ENCODE results near the gene PIWIL4.
"Not testable (repeated sequence)": the region's sequence is repeated elsewhere in the genome, so short reads cannot be mapped to it uniquely, and the experiment has no call there.

Gene PIWIL4

DNA sequence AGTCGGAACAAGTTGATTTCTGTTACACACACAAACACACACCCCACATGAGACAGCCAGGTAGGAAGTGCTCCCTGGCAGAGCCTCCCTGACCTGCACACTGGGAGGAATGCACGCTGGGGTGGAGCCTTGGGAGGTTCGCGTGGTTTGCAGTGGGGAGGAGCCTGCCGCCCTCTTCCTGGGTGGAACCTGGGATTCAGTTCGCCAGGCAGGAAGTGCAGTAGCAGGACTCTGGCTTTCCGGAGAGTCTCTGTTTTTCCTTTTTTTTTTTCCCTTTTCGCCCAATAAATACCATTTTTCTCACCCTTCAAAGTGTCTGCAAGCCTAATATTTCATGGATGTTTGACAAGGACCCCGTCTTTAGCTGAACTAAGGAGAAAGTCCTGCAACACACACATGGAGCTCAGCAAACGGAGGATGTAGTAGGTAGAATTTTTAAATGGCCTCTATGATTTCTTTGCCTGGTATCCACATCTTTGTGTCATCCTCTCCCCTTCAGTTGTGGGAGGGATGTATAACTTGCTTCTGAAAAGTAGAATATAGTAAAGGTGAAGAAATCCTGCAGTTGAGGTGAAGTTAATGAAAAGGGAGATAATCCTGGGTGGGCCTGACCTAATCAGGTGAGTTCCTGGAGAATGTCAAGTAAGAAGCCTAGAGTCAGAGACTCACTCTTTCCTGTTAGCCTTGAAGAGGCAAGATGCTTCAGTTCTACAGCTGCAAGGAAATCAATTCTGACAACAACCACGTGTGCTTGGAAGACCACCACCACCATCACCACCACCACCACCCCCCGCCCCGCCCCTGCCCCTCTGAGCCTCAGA lies 72.9 kb downstream of the PIWIL4 start:
- DNase-seq: no peak

DNA sequence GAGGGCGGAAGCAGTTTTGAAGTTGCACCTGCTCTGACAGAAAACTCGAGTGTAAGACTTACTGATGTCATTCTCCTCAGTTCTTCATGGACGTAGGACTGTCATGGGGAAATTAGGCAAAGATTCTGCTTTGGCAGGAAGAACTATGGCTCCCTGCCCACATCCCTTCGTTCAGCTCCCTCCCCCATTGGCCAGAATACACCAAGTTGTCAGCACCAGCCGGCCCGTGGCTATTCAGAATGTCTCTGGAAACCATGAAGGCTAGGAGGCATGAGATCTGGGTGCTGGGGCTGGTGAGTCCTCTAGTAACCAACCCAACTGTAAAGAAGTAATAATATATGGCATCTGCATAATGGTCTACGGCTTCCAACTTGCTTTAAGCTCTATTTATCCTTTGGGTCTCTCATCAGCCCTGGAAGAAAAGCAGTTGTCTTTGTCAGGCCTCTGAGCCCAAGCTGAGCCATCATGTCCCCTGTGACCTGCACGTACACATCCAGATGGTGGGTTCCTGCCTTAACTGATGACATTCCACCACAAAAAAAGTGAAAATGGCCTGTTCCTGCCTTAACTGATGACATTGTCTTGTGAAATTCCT lies 74.1 kb downstream of the PIWIL4 start:
- DNase-seq: no peak

DNA sequence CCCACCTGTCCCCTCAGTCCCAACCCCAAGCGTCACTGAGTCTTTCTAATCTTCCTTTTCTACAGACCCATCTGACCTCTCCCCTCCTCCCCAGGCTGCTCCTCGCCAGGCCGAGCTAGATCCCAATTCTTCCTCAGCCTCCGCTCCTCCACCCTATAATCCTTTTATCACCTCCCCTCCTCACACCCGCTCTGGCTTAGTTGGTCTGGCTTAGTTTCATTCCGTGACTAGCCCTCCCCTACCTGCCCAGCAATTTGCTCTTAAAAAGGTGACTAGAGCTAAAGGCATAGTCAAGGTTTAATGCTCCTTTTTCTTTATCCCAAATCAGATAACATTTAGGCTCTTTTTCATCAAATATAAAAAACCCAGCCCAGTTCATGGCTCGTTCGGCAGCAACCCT lies 76.0 kb downstream of the PIWIL4 start:
- DNase-seq: not testable (repeated sequence)

DNA sequence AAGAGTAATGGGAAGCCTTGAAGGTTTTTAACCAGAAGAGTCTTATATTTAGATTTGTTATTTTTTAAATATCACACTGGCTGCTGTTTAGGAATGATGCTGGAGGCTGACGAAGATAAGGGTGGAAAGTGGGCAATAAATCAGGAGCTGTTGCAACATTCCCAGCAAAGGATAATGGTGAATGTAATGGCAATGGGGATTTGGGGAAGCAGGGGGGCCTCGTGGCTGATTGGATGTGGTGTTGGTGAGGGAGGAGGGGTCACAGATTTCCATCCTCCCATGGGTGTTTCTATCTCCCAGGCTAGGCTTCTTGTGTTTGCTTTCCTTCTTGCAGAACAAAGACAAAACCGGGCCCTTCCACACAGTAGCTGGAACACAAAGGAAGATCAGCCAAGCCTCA lies 80.8 kb downstream of the PIWIL4 start:
- DNase-seq: peak; percentile 18

DNA sequence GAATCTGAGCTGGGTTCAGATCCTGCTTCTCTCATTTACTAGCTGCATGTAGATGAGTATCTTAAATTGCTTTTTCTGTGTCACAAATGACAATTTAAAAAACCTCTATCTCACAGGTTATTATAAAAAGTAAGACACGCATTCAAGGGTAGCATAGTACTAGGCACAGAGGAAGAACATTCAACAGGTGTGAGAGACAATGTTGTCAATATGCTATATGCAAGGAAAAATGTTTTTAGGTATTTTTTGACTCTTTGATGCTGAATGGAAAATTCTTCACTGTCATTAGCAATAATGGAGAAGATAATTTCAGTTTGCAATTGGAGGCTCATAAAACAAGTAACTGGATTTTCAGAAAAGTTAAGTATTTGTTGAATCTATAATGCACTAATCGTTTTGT lies 81.6 kb downstream of the PIWIL4 start:
- no peak for DNase-seq

DNA sequence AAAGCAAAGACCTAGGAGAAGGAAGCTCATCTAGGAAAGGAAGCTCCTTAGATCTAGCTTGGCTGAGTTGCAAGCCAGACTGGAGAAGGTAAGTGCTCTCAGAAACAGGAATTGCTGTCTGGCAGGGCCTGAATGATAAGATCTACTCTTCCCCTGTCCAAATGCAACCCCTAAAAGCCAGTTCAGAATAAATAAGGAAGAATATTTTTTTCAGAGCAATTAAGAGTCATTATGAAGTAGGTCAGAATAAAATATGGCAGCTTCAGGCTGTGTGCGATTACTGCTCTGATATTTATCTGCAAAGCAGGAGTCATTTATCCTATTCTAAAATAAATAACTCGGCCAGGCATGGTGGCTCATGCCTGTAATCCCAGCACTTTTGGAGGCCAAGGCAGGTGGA lies 82.1 kb downstream of the PIWIL4 start:
- DNase-seq: no peak

DNA sequence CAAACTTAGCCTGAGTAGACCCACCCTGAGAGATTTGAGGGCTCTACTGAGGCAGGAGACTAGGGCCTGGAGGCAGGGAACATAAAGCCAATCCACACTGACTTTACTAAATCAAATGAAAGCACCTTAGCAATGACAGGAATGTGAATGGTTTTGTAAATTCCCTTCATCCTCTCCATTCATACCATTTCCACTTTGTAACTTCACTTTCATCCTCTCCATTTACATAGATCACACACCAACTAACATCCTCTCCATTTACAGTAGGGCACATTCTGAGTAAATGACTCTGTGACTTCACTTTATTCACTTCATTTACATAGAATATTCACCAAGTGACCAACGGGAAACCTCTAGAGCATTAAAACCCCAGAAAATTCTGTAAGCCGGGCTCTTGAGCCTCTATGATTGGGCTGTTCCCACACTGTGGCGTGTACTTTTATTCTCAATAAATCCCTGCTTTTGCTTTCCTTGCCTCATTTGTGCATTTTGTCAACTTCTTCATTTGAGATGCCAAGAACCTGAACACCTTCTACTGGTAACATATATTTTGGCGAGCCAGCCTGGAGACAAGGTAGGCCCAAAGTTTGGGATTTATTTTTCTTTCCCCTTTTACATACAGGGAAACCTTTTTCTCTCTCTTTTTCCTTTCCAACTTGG lies 82.9 kb downstream of the PIWIL4 start:
- DNase-seq: no peak

DNA sequence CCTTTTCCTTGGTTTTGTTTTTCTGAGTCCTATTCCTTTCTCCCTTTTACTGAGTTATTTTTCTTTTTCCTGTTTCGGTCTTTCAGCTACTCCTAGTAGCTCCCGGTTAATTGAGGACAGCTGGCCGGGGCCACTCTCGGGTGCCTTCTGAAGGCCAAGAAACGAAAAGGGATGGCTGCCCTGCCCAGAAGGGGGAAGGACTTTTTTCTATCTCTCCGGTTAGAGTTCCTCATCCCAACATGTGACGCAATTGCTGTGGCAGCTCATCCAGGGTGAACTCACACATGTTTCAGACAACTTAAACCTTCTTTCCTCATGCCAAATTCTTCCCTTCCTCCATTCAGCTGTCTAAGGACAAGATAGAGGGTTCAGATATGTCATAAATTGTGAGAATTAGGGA lies 83.6 kb downstream of the PIWIL4 start:
- peak; percentile 91 for DNase-seq

DNA sequence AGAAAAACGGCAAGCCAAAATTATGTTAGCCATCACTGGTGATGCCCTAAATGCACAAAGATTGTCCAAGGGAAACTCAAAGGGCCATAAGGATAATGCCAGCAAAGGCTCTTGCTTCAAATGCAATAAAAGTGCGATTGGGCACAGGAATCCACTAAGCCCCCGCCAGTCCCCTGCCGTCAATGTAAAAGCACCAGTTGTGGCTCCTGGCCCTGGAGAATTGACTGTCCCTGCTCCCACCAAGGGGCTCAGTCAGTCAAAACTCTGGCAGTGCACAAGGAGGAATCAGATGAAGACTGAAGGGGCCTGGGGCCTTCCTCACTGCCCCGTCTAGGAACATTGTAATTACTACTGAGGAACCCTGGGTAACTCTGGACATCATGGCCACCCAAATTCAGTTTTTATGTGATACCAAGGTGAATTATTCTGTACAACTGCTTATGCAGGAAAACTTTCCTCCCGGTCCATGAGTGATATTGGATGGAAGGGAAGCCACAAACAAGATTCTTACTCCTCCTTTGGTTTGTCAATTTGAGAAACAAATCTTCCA lies 85.6 kb downstream of the PIWIL4 start:
- DNase-seq: no peak

DNA sequence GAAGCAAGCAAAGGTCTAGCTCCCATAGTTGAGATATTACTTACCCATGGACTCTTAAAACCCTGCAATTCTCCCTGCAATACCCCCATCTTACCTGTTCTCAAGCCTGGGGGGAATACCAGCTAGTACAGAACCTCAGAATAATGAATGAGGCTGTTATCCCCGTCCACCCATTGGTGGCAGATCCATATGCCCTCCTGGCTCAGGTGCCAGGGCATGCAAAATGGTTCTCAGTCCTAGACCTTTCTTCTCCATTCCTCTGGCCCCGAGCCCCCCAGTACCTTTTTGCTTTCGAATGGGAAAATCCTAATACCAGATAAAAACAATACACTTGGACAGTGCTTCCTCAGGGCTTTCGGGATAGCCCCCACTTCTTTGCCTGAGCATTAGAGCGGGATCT lies 86.4 kb downstream of the PIWIL4 start:
- DNase-seq: no peak

DNA sequence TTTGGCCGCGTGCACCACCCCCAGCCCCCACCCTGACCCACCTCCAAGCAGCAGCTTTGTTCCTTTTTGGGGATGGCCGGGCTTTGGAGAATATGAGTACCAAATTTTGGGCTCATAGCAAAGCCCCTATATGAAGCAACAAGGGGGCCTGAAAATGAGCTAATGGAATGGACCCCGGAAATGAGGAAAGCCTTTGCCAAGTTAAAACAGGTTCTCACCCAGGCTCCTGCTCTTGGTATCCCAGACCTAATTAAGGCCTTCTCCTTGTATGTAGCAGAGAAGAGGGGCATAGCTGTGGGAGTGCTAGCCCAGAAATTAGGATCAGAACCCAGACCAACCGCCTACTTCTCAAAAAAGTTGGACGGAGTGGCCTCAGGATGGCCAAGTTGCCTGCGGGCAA lies 87.0 kb downstream of the PIWIL4 start:
- no peak for DNase-seq

DNA sequence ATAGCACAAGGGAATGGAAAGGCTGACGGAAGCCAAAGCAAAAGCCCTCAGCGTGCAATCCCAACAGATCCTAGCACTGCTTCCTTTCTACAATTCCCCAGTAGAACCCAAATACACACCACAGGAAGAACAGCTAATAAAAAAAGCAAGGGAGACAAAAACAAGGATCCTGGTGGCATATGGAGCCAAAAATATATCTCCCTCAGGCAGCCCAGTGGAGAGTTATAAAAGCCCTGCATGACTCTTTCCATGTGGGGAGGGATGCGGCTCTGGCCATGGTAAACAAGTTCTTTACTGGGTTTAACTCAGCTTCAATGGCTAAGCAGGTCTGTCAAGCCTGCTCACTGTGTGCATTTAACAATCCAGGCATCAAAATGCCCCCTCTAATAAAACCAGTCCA lies 88.1 kb downstream of the PIWIL4 start:
- no peak for DNase-seq

DNA sequence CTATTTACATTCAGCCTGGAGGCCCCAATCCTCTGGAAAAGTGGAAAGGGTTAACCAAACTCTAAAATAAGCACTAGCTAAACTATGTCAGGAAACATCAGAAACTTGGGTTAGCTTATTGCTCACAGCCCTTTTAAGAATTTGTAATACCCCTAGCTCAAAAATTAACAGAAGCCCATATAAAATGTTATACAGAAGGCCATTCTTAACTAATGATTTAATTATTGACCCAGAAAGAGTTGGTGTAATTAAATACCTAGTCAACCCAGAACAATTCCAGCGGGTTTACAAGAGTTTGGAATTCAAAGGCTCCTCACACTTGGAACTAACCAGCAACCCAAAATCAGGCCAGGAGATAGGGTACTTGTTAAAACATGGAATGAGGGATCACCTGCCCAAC lies 88.8 kb downstream of the PIWIL4 start:
- no peak for DNase-seq

DNA sequence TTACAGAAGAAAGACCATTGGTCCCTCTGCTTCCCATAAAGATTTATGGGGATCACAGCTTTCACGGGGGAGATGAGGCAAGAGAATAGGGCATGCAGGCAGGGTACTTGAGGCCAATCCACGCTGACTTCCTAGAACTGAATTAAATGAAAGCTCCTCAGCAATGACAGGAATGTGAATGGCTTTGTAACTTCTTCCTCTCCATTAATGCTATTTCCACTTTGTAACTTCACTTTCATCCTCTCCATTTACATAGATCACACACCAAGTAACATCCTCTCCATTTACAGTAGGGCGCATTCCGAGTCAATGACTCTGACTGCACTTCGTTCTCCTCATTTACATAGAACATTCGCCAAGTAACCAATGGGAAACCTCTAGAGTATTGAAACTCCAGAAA lies 89.8 kb downstream of the PIWIL4 start:
- DNase-seq: peak; percentile 38

DNA sequence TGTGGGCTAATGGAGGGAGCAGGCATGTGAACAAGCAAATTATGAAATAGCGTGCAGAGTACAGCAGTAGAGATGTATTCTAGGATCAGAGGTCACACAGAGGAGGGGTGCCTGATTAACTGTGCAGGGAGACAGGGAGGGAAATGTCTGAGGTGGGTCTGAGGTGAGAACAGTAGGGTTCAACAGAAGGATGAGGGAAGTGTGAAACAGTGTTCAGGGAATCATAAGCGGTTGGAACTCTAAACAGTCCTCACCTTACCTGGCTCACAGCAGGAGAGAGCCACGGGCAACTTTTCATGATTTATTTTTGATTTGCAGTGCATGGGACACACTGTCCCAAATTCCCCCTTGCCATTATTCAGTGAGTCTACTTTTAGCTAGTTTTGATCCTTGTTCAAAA lies 90.5 kb downstream of the PIWIL4 start:
- no peak for DNase-seq

DNA sequence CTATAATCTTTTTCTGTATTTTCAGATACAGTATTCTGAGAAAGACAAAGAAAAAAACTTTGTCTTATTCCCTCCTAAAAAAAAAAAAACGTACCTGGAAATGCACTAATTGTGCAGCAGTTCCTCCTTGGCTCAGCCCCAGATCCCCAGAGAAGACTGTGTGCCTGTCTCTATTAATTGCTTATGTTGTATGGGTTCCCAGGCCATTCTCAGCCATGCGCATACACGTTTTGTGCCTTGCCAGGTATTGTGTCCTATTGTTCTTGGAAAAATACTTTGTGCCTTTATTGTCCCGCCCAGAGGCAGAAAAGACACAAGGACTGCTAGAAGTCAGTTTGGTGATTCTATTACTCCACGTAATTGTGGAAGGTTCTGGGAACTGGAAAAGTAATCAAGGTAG lies 91.2 kb downstream of the PIWIL4 start:
- DNase-seq: no peak

DNA sequence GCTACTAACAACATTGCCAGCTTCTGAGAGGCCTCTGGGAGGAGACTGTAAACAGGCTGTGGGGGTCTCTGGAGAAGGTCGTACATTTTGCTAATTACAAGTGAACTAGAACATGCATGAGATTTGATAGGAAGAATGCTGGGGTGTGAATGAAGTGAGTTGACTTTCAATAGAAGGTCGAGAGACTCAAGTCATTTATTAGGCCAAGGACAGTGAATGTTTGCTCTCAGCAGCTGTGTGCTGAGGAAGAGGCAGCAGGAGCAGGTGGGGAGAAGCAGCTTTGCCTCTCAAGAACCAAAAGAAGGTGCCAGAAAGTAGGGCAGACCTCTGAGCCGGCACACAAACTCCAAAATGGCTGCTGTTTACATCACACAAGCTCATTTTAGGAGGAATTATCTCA lies 91.7 kb downstream of the PIWIL4 start:
- no peak for DNase-seq

DNA sequence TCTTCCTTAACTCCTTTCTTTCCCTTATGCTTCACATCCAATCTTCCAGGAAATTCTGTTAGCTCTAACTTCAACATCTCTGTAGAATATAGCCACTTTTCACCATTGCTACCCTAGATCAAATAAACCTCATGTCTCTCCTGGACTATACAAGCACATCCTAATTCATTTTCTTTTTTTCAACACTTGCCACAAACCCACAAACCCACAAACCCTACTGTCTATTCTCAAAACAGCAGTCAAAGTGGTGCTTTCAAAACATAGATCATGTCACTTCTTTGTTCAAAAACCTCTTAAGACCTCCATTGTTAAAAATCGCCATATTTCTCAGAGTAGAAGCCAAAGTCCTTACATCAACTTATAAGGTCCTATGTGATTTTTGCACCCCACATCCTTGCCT lies 94.3 kb downstream of the PIWIL4 start:
- DNase-seq: no peak

DNA sequence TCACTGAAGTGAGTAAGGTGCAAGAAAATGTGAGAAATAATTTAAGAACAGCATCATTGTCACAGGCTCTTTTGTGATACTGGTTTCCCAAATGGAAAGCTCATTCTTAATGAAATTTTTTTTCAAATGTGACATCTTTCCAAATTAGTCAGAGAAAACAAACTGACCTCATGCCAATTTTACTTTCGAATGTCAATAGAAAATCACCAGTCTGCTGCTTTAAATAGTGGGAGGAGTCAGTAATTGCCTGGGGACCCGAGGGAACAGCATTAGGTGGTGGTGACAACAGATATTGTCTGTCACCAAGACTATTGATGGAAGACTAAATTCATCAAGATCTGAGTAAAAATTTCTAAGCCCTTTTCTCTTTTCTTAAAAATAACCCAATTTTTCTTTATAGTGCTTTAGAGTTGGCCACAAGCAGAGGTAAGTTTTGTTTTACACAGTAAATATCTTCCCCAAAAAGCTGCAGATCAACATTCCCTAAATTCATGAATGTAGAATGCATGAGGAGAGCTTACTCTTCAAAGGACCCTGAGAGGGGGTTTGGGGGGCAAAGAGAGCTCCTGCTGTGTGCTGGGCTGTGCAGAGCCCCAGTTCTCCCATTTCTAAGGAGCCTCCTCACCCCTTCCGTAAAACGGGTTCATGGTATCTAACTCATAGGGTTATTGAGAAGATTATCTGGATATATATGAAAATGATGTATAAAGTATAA lies 95.1 kb downstream of the PIWIL4 start:
- DNase-seq: no peak

DNA sequence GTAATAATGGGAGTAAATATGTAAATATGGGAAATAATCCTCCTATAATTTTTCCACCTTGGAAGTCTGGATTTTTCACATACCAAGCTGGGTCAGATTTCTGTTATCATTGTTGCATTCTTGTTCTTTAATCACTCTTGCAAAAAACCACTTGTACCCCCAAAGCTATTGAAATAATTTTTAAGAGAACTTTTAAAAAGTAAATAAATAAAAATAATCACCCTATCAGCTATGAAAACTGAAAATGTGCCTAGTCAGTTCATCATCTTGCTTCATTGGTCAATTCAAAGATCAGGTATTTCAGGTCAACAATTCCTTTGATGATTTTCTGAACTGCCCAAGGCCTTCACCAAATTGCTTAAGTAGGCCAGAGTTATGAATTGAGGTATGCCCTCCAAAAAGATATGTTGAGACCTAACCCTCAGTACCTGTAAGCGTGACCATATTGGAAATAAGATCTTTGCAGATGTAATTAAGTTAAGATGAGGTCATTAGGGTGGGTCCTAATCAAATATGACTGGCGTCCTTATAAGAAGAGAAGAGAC lies 95.8 kb downstream of the PIWIL4 start:
- DNase-seq: no peak

DNA sequence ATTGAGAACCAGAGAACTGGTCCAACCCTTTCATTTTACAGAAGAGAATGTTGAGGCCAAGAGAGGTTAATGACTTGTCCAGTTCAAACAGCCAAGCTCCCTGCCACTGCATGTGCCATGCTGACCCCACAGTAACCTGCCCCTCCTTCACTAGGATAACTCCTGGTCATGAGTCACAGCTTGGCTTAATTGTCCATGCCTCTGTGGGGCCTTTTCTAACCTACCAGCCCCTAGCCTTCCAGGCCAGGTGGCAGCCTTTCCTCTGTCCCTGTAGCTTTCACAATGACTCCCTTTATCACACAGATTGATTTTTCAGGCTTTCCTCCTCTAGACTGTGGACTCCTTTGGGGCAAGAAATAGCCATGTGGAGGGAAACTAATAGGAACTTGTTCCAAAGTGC lies 97.2 kb downstream of the PIWIL4 start:
- no peak for DNase-seq

DNA sequence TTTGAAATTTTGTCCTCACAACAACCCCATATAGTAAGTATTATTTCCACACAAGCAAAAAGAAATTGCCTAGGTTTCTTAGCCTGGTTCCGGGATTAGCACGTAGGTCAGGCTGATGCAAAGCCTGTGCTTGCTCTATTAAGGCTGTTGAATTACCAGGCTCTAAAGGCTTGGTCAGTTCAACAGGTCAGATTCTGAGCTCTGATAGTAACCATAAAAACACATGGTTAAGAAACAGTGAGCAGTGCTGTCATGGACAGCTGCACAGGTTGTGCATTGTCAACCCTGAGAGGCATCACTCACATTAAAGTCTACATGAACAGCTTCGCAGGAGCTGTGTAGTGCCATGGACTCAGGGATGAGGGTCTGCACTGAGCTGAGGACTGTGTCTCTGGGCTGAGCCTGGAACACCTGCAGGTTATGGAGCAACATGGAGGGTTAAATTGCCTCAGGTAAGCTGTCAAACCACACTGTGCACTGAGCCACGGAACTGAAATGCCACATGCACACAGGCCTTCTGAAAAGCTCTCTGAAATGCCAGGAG lies 98.0 kb downstream of the PIWIL4 start:
- DNase-seq: no peak
